Frontal cortex (tissue), 4 donors: Measurements from ENCODE around the gene TJP1. TPM values are rescaled to one million over a fixed set of nuclear protein-coding genes. Genes with fewer than 3 reads are reported as not detected.
"Not testable (repeated sequence)": the region's sequence is repeated elsewhere in the genome, so short reads cannot be mapped to it uniquely, and the experiment has no call there.

ENCODE experiments used
- DNase-seq, 2 donors: peaks; one replicate each; pipeline ENCODE4 v3.0.0; 2012; ENCODE audit warnings: low spot score in 2 of 2
- FAIRE-seq: peaks from 2 replicates; lab custom pipeline; 2012; peaks lifted over from hg19 to GRCh38; lab: Jason Lieb, UNC
- total RNA-seq: library from RNA; depleted of rRNA; stranded (reverse); fragments of >200 nt; gene quantifications from one replicate; pipeline ENCODE4 v1.2.3, GENCODE V29; 2014
- donor health status: control.
- donor health status: control.
- donor health status: control.

TJP1 gene
- total RNA-seq, 1 donor from 2014 or later, result 40.8 TPM

DNA sequence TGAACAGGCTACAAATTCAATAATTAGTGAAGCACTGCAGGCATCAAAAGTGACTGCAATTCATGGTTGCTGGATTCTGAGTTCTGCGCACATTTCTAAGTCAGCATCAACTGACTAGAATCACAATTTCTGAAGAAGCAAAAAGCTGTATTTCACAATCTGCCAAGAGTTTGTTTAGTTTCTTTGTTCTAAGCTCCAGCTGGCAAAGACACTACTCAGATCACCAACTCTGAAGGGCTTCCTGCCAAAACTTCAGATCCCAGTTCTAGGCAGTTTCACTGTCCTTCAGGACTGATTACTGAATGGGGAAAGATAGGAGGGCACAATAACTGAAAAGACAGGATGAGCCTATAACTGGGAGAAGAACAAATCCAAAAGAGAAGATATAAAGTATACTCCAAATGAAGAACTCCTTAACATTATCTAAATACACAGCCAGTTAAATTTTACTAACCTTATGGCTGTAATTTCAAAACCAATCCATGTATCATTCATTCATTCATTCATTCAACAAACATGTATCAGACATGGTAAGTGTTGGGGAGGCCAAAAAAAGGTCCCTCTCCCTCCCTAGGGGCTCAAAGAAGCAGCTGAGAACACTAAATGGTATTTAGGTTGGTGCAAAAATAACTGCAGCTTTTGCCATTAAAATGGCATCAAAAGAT, 17.1 kb downstream of the TJP1 start:
- DNase-seq (peak; percentile 26 to 29), FAIRE-seq (peak; percentile 84)

DNA sequence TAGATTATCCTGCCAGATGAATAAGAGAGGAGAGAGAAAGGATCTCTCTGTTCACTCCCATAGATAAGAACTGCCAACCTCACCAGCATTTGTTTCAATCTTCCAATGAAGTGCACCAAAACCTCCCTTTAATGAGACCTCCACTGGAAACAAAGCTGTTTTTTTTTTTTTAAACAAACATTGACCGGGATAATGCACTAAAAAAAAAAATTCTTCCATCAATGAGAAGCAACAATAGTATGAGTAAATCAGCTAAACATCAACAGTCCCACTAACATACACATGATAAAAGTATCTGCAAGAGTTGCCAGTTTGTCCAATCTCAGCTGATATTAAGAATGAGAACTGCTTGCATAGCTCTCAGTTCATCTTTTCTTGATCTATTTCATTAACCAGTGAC, 19.9 kb downstream of the TJP1 start:
- FAIRE-seq (no peak), DNase-seq (no peak)

- DNase-seq (no peak), FAIRE-seq (no peak)
These were observed 21.5 kb downstream of the TJP1 start for GRCh38 chr15:29800491-29801366.

DNA sequence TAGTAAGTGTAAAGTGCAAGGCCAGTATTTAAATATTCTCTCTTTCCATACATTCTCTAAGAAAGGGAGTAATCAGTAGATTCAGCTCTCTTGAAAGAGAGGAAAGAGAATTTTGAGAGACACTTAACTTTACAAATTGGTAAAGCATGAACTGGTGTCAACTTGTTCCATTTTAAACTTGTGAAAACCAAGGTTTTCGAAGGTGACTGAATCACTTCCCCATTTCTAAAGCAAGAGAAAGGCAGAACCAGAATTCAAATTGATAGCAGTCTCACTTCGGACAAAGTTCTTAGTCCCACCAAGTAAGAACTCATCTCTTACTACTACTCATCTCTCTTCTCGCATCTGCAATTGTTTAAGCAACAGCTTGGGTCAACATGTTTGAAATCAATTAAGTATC, 22.4 kb downstream of the TJP1 start:
- DNase-seq (no peak), FAIRE-seq (no peak)

DNA sequence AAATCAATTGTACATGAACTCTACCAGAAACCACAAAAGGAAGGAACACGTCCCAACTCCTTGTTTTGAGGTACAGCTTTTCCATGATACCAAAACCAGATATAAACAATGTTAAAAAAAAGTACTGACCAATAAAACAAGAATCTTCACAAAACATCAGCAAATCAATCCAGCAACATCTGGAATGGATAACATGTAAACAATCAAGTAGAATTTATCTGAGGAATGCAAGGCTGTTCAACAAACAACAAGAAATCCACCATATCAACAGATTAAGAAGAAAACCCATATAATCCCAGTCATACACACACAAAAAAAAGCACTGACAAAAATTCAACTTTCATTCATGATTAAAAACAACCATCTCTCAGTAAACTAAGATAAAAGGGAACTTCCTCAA, 26.7 kb downstream of the TJP1 start:
- DNase-seq (no peak), FAIRE-seq (no peak)

DNA sequence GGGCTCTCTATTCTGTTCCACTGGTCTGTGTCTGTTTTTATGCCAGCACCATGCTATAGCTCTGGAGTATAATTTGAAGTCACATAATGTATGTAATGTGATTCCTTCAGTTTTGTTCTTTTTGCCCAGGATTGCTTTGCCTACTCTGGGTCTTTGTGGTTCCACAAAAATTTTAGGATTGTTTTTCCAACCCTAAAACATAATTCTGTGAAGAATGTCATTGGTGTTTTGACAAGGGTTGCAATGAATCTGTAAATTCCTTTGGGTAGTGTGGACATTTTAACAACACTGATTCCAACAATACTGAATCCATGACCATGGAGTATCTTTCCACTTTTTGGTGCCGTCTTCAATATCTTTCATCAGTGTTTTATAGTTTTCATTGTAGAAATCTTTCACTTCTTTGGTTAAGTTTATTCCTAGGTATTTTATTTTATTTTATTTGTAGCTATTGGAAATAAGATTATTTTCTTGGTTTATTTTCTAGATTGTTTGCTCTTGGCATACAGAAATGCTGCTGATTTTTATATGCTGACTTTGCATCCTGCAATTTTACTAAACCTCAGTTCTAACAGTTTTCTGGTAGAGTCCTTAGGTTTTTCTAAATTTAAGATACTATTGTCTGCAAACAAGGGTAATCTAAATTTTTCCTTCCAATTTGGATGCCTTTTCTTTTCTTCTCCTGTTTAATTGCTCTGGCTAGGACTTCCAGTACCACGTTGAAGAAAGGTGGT, 29.7 kb downstream of the TJP1 start:
- FAIRE-seq (no peak), DNase-seq (no peak)

DNA sequence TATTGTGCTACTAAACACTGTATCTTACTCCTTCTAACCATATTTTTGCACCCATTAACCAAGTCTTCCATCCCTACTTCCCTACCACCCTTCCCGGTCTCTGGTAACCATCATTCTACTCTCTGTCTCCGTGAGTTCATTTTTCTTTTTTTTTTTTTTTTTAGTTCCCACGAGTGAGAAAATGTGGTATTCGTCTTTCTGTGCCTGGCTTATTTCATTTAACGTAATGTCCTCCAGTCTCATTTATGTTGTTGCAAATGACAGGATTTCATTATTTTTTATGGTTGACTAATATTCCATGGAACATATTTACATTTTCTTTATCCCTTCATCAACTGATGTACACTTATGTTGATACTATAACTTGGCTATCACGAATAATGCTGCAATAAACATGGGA, 31.7 kb downstream of the TJP1 start:
- DNase-seq (no peak), FAIRE-seq (no peak)

- no peak for DNase-seq
- no peak for FAIRE-seq
These were observed 32.4 kb downstream of the TJP1 start for GRCh38 chr15:29789871-29790270.

- FAIRE-seq (no peak), DNase-seq (no peak)
These were observed 33.7 kb downstream of the TJP1 start for GRCh38 chr15:29788433-29789034.

DNA sequence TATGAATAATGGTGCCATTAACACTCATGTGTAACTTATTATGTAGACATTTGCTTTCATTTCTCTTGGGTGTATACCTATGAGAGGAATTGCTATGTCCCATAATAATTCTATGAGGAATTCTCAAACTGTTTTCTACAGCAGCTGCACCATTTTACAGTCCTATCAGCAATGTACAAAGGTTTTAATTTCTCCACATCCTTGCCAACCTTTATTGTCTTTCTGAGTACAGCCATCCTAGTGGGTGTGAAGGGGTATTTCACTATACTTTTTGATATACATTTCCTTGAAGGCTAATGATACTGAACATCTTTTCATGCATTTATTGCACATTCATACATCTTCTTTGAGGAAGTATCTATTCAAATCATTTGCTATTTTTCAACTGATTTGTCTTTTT, 34.5 kb downstream of the TJP1 start:
- FAIRE-seq, result no peak

DNA sequence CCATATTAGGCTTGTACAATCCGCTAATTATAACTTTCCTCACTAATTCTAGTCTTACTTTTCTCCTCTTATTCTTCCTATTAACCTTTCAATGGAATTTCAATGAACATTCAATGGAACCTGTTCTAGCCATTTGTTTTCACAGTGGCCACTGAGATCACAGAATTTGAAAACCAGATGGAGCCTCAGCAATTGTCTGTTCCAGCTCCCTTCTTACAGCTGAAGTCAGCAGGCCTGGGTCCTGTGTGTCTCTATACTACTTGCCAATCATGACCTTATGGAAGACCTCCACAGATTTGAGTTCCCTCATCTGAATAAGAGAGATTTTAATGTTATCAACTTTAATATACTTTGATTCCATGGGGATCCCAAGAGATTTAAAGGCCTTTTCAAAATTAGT, 36.6 kb downstream of the TJP1 start:
- DNase-seq (no peak), FAIRE-seq (no peak)

More for the DNA sequence above, 34.5 kb downstream of the TJP1 start:
- DNase-seq, result no peak

DNA sequence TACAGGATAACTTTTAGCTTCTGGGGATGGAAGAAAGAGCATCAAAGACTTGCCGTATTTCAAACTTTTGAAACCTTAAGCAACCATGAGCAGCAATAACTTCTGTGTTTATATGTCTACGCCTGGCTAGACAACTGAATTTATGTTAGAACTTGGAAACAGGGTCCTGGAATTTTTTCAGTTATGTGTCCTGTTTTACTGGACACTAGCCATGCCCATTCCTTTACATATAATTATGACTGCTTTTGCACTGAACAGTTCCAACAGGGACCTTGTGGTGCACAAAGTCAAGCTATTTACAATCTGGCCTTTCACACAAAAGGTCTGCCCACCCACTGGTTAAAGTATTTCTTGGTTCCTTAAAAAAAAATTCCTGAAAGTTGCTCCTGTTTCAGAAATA, 37.1 kb downstream of the TJP1 start:
- FAIRE-seq (no peak), DNase-seq (no peak)

DNA sequence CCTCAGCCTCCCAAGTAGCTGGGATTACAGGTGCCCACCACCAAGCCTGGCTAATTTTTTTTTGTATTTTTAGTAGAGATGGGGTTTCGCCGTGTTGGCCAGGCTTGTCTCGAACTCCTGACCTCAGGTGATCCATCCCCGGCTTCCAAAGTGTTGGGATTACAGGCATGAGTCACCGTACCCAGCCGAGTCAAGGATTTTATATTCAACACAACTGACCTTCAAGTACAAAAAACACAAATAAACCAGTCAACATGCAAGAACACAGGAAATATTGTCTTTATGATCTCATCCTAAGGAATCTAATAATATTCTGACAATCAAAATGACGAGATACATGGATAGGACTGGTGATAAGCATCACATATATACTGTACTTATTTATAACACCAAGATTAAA, 37.9 kb downstream of the TJP1 start:
- FAIRE-seq (no peak), DNase-seq (no peak)

DNA sequence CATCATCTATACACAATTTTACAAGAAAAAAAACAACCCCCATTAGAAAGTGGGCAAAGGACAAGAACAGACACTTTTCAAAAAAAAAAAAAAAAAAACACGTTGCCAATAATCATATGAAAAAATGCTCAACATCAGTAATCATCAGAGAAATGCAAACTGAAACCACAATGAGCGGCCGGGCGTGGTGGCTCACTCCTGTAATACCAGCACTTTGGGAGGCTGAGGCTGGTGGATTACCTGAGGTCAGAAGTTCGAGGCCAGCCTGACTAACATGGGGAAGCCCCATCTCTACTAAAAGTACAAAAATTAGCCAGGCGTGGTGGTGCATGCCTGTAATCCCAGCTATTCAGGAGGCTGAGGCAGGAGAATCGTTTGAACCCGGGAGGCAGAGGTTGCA, 39.5 kb downstream of the TJP1 start:
- DNase-seq, FAIRE-seq: not testable (repeated sequence)

DNA sequence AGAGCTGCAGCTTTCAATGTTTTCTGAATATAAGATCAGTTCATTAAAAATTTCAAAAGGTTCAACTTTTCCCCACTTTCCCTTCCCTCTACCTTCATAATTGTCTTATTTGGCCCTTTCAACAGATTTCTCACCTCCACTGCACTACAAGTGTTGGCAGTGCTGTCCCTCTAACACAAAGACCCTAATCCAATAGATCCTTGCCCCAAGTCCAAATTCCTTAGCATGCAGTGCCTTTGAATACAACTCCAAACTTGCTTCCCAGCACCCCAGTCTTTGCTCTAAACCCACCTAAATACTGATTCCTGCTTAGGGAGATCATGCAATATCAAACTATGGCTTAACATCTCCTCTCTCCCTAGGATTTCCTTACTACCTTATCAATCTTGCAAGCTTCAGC, 43.9 kb downstream of the TJP1 start:
- FAIRE-seq (no peak), DNase-seq (no peak)

DNA sequence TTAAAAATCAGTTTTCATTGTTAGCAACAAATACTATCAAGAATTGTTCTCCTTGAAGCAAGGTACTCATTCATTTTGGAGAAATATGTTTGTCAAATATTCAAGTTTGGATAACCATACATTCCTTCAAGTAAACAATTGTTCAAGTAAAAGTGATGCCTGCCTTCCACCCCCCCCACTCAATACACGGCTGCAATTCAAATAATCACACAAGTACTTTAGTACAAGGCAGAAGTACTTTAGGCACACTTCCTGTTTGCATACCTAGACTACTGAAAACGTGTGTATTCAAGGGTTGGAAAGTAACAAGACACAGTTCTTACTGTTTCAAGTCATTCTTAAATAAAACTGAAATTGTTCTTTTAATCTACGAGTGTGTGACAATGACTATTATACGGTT, 45.4 kb downstream of the TJP1 start:
- FAIRE-seq (no peak), DNase-seq (no peak)

GRCh38 chr15:29774900-29775299, 47.4 kb downstream of the TJP1 start:
- no peak for DNase-seq
- FAIRE-seq, result no peak

GRCh38 chr15:29773816-29774215, 48.5 kb downstream of the TJP1 start:
- DNase-seq (no peak), FAIRE-seq (no peak)

GRCh38 chr15:29773000-29773399, 49.3 kb downstream of the TJP1 start:
- no peak for FAIRE-seq
- DNase-seq, result no peak

DNA sequence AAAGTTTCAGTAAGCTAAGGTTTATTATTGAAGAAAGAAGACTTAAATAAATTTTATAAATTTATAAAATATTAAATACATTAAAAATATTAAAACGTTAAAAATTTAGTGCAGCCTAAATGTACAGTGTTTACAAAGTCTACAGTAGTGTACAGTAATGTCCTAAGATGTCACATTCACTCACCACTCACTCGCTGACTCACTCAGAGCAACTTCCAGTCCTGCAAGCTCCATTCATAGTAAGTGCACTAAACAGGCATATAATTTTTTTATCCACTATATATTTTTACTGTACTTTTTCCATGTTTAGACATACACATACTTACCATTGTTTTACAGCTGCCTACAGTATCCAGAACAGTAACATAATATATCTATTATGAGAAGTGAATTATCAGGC, 51.5 kb downstream of the TJP1 start:
- FAIRE-seq, result peak; percentile 36

More for the DNA sequence above, 51.5 kb downstream of the TJP1 start:
- no peak for DNase-seq
